CD4-positive, alpha-beta T cell treated with Interleukin-4 for 4 hours (primary cell): ENCODE measurements around the gene C1orf198.

Experiments used
- DNase-seq: peaks from one replicate; pipeline ENCODE4 v3.0.0-alpha.2; 2020

The C1orf198 gene

DNA sequence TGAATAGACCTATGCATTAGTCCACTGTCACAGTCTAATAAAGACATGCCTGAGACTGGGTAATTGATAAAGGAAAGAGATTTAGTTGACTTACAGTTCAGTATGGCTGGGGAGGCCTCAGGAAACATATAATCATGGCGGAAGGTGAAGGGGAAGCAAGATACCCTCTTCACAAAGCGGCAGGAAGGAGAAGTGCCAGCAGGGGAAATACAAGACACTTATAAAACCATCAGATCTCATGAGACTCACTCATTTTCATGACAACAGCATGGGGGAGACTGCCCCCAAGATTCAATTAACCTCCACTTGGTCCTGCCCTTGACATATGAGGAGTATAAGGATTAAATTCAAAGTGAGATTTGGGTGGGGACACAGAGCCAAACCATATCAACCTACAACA lies 61.8 kb downstream of the C1orf198 start:
- DNase-seq, result no peak

DNA sequence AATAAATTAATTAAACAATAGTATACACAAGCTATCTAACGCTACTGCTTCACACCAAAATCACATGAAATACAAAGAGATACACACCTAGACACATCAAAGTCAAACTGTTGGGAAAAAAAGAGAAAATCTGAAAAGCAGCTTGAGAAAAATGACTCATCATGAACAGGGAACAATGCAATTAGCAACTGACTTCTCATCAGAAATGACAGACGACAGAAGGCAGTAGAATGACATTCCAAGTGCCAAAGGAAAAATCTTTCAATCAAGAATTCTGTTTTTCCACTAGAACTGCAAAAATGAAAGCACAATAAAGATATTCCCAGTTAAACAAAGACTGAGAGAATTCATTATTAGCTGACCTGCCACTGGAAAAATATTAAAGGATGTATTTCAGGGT lies 63.9 kb downstream of the C1orf198 start:
- DNase-seq, result no peak

DNA sequence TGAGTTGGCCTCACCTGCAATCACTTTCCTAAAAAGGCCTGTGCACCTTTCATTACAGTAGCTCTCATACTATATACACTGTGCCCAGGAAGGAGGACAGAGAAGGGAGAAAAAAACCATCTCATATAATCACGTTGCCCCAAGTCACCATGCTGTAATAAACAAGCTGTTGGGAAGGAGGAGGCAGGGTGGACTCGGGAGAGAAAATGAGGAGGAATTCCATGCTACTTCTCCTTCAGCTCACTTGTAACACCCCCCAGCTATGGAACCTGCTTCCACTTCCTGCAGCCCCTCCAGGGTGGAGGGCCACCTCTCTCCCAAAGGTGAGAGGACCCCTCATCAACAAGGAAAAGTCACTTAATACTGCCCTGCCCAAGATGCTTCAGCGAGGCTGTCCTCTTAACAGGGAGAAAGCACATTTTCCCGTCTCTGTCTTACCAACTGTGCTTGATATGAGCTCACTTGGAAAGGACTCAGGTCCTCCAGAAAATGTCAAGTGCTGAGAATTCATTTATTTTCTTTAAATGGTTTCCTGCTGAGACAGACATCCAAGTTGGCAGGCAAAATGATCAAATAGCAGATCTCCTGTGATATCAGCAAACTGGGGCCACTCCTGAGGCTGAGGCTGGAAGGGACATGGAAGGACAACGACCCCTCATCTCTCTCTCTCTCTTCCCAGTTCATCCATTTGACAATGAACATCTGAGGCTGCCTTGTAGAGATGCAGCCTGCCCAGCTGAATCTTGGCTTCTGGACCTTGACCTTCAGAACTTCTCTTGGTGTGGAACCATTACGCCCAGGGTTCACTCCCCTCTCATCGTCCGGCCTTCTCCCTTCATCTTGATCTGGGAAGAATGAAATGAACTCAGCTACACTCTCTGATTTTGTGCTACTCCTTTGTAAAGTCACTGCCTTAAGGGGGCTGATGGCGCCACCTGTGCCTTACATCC lies 67.2 kb downstream of the C1orf198 start:
- no peak for DNase-seq

DNA sequence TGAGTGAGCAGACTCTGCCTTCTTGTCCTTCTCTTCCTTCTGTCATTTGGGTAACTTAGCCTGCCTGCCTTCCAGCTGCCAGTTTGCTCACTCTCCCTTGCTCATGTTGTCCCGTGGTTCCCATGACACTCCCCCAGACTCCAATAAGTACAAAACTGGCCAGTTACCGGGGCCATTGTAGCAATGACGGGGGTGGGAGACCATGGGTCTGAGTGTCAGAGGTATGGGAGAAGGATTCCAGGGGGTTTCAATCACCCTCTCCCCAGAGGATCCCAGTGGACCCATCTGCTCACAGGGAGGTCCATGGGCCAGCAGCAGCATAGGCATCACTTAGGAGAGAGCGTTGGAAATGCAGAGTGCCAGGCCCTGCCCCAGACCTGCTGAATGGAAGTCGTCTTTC lies 69.8 kb downstream of the C1orf198 start:
- DNase-seq, result no peak

DNA sequence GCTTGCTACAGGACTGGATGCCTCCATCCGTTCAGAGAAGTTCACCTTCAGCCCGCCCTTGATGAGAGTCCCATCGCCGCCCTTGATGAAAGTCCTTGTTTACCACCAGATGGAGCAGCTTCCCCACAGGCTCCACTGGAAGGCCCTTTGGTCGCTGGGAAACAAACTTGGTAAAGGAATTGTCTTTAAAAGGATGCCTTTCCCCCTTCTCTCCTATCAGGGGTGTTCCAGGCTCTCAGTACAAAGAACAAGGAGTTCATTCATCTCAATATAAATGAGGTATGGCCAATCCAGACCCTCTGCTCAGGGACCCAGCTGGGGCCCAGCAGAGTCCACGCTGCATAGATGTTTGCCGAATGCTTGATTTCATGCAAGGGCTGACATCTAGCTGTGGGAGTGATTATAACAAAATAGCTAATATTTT lies 70.4 kb downstream of the C1orf198 start:
- DNase-seq, result no peak

DNA sequence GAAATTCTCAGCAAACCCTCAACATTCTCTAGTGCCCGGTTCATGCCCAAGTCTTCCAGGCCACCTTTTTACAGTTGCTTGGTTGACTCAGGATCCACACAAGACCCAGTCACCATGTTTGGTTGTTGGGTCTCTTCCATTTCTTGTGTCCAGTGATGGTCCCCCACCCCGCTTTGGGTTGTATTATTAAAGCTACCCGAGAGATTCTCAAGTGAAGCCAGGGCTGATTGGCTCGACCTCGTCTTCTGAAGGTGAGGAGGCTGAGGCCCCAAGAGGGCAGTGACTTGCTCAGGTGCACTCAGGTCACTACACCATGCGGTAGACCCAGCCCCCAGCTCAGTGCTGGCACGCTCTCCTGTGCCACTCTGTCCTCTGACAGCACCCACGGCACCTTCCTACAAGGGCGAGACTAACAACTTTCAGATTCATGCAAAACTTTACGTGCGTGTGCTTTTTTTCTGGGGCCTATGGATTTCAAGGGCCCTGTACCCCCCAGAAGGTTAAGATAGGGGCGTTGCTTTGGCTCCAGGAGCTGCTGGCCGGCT lies 70.9 kb downstream of the C1orf198 start:
- DNase-seq, result no peak

DNA sequence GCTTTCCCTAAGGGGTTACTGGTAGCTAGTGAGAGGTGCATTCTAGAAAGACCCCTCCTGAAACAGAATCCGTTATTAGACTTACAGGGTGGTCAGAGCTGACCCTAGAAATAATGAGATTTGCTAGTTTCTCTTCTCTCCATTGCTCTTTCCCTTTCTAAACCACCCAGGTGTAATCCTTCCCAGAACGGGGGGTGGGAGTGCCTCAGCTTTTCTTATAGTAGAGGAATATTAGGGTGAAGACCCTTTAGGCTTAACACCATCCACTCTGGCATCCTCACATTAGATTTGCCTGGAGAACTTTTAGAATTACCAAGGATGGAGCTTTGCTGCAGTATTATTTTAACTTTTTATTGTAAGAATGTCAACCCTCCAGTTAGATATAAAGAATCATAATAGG lies 71.7 kb downstream of the C1orf198 start:
- no peak for DNase-seq

DNA sequence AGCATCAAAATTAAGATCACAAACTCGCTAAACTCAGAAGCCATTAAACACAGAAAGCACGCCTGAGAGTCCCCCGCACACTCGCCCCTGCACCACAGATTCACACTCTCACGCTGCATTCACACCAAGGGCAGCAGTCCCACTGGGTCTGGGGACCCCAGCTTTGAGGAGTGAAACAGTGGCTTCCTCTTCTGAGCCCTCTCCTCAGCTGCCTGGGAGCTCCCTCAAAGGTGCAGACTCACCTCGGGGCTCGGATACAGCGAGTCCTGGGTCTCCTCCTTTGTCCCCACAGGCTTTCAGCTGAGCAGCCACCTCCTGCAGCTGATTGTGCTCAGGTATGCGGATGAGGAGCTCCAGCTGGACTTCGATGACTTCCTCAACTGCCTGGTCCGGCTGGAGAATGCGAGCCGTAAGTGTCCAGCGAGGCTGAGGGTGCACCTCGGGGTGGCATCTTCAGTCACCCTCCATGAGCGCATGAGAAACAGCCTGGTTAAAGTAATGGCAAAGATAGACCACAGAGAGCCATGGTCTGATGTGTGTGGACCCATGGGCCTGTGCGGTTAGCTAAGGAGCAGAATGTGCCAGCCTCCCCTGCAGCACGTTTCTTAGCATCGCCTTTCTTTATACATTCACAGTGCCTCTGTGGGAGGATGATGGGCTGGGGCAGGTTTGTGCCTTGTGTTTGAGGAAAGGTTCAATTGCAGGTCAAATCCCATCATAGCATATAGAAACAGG lies 73.3 kb downstream of the C1orf198 start:
- DNase-seq, result no peak

DNA sequence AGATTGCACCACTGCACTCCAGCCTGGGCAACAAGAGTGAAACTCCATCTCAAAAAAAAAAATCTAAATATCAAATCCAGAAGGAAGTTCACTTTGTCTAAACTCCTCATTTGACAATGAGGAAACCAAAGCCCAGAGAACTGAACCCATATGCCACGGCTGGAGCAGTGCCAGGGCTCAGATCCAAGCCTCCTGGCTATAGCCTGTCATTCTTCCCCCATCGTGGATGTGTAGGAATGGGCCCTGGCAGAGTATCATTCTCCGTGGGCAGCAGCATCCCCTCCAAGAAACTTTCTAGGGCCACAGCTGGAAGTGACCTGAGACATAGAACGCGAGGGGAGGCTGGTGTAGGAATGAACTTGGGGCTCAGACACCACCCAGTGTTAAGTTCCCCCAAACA lies 73.9 kb downstream of the C1orf198 start:
- no peak for DNase-seq

DNA sequence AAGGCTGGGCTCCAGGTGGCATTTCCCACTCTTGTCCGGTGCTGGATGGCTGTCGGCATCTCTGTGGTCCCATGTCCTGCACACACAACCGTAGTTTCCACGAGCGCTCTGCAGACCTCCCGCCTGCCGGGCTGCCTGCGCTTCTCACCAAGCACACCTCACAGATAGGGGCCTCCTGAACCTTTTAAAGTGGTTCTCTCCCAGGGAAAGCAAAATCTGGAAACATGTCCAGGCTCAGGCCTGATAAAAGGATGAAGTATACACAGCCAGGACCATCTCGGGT lies 74.9 kb downstream of the C1orf198 start:
- no peak for DNase-seq

DNA sequence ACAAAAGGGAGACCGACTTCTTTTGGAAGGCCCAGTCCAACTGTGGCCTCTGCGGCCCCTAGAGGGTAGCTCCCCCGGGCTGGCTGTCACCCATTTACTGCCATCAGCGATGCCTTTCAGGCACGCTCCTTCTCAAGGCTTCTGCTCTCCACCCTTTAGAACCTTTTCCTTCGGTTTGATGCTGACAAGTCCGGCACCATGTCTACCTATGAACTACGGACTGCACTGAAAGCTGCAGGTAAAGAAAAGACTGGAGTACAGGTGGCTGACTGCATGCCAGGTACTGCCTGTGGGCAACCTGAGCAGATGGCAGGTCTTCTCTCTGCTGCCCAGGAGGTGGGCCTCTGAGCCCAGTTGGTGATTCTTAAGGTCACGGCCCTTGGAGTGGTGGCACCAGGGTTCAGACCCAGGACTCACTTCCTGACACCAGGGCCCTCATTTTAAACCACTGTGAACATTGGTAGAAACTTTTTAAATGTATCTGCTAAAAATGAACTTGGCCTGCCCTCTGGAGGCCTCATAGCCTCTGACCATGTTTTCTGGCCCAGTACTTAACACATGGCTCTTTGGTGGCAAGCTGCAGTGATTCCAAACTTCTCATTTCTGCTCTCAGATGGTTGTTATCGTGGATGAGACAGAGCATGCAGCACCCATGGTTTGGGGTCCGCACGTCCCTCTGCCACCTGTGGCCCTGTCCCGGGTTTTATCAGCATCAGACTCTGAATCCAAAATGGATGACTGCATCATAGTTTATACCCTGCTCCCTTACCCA lies 75.4 kb downstream of the C1orf198 start:
- no peak for DNase-seq

DNA sequence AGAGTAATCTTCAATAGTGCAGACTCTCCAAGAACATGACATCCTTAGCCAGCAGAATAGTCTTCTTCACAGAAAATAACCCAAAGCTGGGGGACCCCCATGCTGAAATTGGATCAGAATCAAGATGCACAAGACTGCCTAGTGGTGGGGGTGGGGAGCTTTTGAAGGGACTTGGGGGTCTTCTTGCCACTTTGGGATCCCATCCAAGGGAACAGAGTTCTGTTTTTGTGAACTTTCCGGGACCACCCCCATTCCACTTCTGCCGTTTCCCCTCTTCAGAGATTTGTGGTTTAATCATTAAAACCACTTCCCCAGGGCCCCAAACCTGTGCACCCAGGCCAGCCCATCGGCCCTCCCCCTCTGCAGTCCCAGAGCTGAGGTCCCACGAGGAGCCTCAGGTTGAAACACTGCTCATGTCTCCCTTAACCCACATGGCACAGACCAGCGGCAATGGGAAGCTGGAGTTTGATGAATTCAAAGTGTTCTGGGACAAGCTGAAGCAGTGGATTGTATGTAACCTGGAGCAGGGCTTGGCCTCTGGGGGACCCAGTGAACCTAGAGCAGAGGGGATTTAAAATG lies 76.2 kb downstream of the C1orf198 start:
- DNase-seq, result no peak

DNA sequence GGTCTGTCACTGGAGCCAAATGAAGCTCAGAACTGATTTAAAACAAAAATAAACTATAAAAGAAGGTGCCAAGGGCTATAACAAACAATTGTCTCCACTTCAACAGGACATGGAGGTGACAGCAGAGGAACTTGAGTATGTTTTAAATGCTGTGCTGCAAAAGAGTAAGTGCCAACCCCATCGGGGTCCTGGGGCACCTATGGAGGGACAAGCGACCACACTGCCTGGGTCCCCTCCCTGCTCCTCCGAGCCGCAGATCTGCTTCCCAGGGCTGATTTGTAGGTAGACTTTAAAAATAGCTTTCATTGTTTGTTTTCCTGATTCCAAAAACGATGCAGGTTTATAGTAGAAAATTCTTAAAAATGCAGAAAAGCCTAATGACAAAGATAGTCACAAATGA lies 78.3 kb downstream of the C1orf198 start:
- DNase-seq, result no peak

DNA sequence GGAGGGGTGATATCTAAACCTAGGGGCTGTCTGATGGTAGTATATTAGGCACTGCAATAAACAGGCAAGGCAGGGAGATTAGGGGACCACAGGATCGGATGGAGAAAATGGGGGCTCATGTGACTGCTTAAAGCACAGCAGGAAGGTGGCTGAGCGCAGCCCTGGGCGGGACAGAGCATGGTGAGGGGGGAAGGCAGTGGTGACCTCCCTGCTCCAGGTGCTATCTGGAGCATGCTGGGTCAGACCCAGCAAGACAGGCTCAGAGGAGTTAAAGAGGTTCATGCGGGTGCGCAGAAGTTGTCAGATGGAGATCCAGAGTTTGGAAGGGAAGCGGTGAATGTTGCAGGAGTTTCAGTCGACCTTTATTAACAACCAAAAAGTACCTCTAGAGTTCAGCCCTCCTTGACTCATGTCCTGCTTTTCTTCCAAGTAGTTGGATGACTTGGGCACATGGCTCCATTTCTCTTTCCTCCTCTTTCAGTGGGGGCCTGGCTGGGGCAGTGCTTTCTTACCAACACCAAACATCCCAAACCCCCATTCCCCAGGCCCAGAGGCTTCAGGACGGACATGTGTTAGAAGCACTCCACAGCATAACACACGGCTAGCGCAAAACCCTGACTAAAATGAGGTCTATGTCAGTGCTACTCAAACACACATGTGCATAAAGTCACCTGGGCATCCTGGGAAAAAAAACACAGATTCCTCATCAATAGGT lies 79.6 kb downstream of the C1orf198 start:
- DNase-seq, result no peak

DNA sequence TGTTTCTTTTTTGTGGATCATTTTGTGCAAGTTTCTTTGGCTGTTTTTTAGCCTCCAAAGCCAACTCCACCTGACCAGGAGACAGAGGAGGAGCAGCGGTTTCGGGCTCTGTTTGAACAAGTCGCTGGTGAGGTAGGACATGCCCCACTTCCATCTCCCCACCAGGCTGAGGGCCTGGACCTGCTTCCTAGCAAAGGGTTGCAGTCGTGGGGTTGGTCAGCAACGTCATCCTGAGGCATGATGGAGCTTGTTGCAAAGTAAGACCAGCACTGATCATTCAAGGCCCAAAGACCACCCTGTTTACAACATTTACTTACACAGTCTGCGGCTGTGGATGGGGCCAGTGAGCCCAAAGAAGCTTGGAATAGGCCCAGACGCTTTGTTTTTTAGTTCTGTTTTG lies 80.8 kb downstream of the C1orf198 start:
- no peak for DNase-seq
